Sigmoid colon (tissue), 7 donors: Measurements from ENCODE around the gene MAEA. TPM values are rescaled to one million over a fixed set of nuclear protein-coding genes. Genes with fewer than 3 reads are reported as not detected.

Source experiments
- DNase-seq: peaks from one replicate; pipeline ENCODE4 v3.0.0-alpha.2; 2019
- H3K27ac ChIP-seq, 4 donors: fragments of 200-600 bp; sonication (generic); one replicate each; pipeline ENCODE4 v1.5.1; 2016 to 2019; ENCODE audit warnings: mild to moderate bottlenecking in 1 of 4
- H3K27me3 ChIP-seq, 3 donors: fragments of 200-600 bp; sonication (generic); one replicate each; pipeline ENCODE4 v1.5.1; 2019; ENCODE audit warnings: mild to moderate bottlenecking in 1 of 3
- H3K36me3 ChIP-seq, 4 donors: fragments of 200-600 bp; sonication (generic); one replicate each; pipeline ENCODE4 v1.5.1; 2016 to 2019
- H3K4me1 ChIP-seq, 4 donors: fragments of 200-600 bp; sonication (generic); one replicate each; pipeline ENCODE4 v1.5.1; 2017 to 2019
- H3K4me3 ChIP-seq, 4 donors: fragments of 200-600 bp; sonication (generic); one replicate each; pipeline ENCODE4 v1.5.1; 2017 to 2019; ENCODE audit warnings: mild to moderate bottlenecking in 2 of 4, moderate library complexity in 1 of 4
- H3K9me3 ChIP-seq, 4 donors: fragments of 200-600 bp in 3 of 4; sonication (generic) in 3 of 4; one replicate each; pipeline versions ENCODE4 v1.5.1 to v1.6.1; 2013 to 2019
- CTCF ChIP-seq, 4 experiments: fragments of 450-650 bp in 3 of 4; fragments of 200-600 bp in 1 of 4; IDR thresholded peaks; one replicate each; pipeline ENCODE4 v1.5.1; 2016 to 2019; ENCODE audit warnings: antibody characterized with exemption in 4 of 4, mild to moderate bottlenecking in 3 of 4, moderate library complexity in 2 of 4
- EP300 ChIP-seq, 4 donors: sonication (generic); formaldehyde crosslinking; IDR thresholded peaks; one replicate each; pipeline ENCODE4 v1.6.1; 2017; ENCODE audit warnings: antibody characterized with exemption in 4 of 4
- POLR2A ChIP-seq, 2 donors: fragments of 450-650 bp; IDR thresholded peaks; one replicate each; pipeline ENCODE4 v1.6.1; 2016; ENCODE audit warnings: antibody characterized with exemption in 2 of 2, mild to moderate bottlenecking in 2 of 2, moderate library complexity in 2 of 2
- POLR2AphosphoS5 ChIP-seq, 4 donors: sonication (generic); formaldehyde crosslinking; IDR thresholded peaks; one replicate each; pipeline ENCODE4 v1.6.1; 2017; ENCODE audit warnings: antibody characterized with exemption in 4 of 4
- WGBS, 2 donors: extraction: QIAGEN DNeasy Blood & Tissue Kit; methylation state at CpG; one replicate each; pipeline ENCODE4 v1.1.7; 2013; 5-methylcytosine and 5-hydroxymethylcytosine counted together
- intact Hi-C: fragments of 100-400 bp; cut with DNase I; formaldehyde crosslinking; loops from one replicate; pipeline ENCODE4 v1.15.1; 2023
- polyA plus RNA-seq, 3 donors: library from polyadenylated mRNA; stranded (reverse); fragments of 200-250 nt; gene quantifications; one replicate each; pipeline ENCODE4 v1.2.3, GENCODE V29; 2013
- total RNA-seq, 4 donors: library from RNA; depleted of rRNA; stranded (reverse); fragments of >200 nt; gene quantifications; one replicate each; pipeline ENCODE4 v1.1.0, GENCODE V29; 2016
- donor health status: healthy with polysubstance abuse.
- donor health status: Bipolar disorder and iron deficiency.
- donor health status: healthy.

MAEA gene
- total and polyA plus RNA-seq, 7 donors = 44.2 to 89.8 (median 53.0) TPM

GRCh38 chr4:1358421-1359143 lies 68.9 kb downstream of the MAEA start:
- intact Hi-C loops = loop anchor here (10.0 kb wide), 1 partner anchor 156 kb away; no protein-coding TSS in a partner anchor
- Histone ChIP-seq H3K36me3 (peaks cover 0 to 44% (median 19%) of the 10 kb centered on the region in 4 donors), H3K27ac (no peak overlapping the region), H3K27me3 (no peaks in the 10 kb centered on the region), H3K9me3 (no peaks in the 10 kb centered on the region), H3K4me3 (no peak overlapping the region), H3K4me1 (peaks cover 0 to 6% (median 2%) of the 10 kb centered on the region in 4 donors)
- DNase-seq = no peak
- WGBS, 2 donors = 96% methylated on average over 38 of the region's 38 CpGs
- TF ChIP-seq EP300 (IDR thresholded peaks at IDR 0.05) = no peak

- H3K27ac ChIP-seq = no peak overlapping the region
- H3K36me3 ChIP-seq = peaks cover 0 to 39% (median 19%) of the 10 kb centered on the region in 4 donors
- no peaks in the 10 kb centered on the region for H3K27me3 ChIP-seq
- peaks cover 0 to 6% (median 2%) of the 10 kb centered on the region in 4 donors for H3K4me1 ChIP-seq
- no peak for DNase-seq
- H3K9me3 ChIP-seq = no peaks in the 10 kb centered on the region
- intact Hi-C loops = loop anchor here (10.0 kb wide), 1 partner anchor 156 kb away; no protein-coding TSS in a partner anchor
- TF ChIP-seq CTCF (IDR thresholded peaks at IDR 0.05) (no peak), POLR2A (IDR thresholded peaks at IDR 0.05) (no peak), EP300 (IDR thresholded peaks at IDR 0.05) (no peak), POLR2AphosphoS5 (IDR thresholded peaks at IDR 0.05) (no peak)
- 87 to 88% methylated on average over 14 of the region's 14 CpGs for WGBS, 2 donors
- H3K4me3 ChIP-seq = no peak overlapping the region
Observed at GRCh38 chr4:1359144-1359501, 69.4 kb downstream of the MAEA start.

- Histone ChIP-seq H3K27me3 (no peaks in the 10 kb centered on the region), H3K4me1 (peaks cover 0 to 6% (median 2%) of the 10 kb centered on the region in 4 donors), H3K27ac (no peak overlapping the region), H3K4me3 (no peak overlapping the region), H3K36me3 (peaks cover 0 to 30% (median 16%) of the 10 kb centered on the region in 4 donors), H3K9me3 (no peaks in the 10 kb centered on the region)
- intact Hi-C loops = loop anchor here (10.0 kb wide), 1 partner anchor 155 kb away; no protein-coding TSS in a partner anchor
- no peak for DNase-seq
- no peak for TF ChIP-seq POLR2A (IDR thresholded peaks at IDR 0.05)
- no peak for TF ChIP-seq POLR2AphosphoS5 (IDR thresholded peaks at IDR 0.05)
- TF ChIP-seq CTCF (IDR thresholded peaks at IDR 0.05) = no peak
- no peak for TF ChIP-seq EP300 (IDR thresholded peaks at IDR 0.05)
- WGBS, 2 donors = 94 to 95% methylated on average over 16 of the region's 16 CpGs
Observed at GRCh38 chr4:1359976-1360375, 70.3 kb downstream of the MAEA start.

GRCh38 chr4:1360423-1361283 lies 71.0 kb downstream of the MAEA start:
- no peaks in the 10 kb centered on the region for H3K27me3 ChIP-seq
- H3K9me3 ChIP-seq = no peaks in the 10 kb centered on the region
- intact Hi-C loops = no loop called here
- no peak for DNase-seq
- peaks cover 0 to 6% (median 2%) of the 10 kb centered on the region in 4 donors for H3K4me1 ChIP-seq
- H3K4me3 ChIP-seq = no peak overlapping the region
- peaks cover 0 to 24% (median 10%) of the 10 kb centered on the region in 4 donors for H3K36me3 ChIP-seq
- 90% methylated on average over 29 of the region's 29 CpGs for WGBS, 2 donors
- TF ChIP-seq POLR2AphosphoS5 (IDR thresholded peaks at IDR 0.05) (no peak), EP300 (IDR thresholded peaks at IDR 0.05) (no peak), CTCF (IDR thresholded peaks at IDR 0.05) (no peak), POLR2A (IDR thresholded peaks at IDR 0.05) (no peak)
- no peak overlapping the region for H3K27ac ChIP-seq

GRCh38 chr4:1361431-1361830 lies 71.7 kb downstream of the MAEA start:
- 87 to 88% methylated on average over 18 of the region's 18 CpGs for WGBS, 2 donors
- peaks cover 0 to 6% (median under 1%) of the 10 kb centered on the region in 4 donors for H3K4me1 ChIP-seq
- H3K27ac ChIP-seq = no peak overlapping the region
- no peak for DNase-seq
- peaks cover 0 to 32% (median 11%) of the 10 kb centered on the region in 4 donors for H3K36me3 ChIP-seq
- H3K9me3 ChIP-seq = no peaks in the 10 kb centered on the region
- no peak overlapping the region for H3K4me3 ChIP-seq
- no peaks in the 10 kb centered on the region for H3K27me3 ChIP-seq
- intact Hi-C loops = no loop called here
- TF ChIP-seq POLR2AphosphoS5 (IDR thresholded peaks at IDR 0.05) = no peak
- no peak for TF ChIP-seq EP300 (IDR thresholded peaks at IDR 0.05)
- no peak for TF ChIP-seq CTCF (IDR thresholded peaks at IDR 0.05)
- TF ChIP-seq POLR2A (IDR thresholded peaks at IDR 0.05) = no peak
